K562 (cell line): Measurements from ENCODE around the gene CCDC70. TPM values are rescaled to one million over a fixed set of nuclear protein-coding genes. Genes with fewer than 3 reads are reported as not detected.

Experiments used
- ATAC-seq: fragments of 200-7000 bp; cut with Tn5 transposase; 3 replicates; pipeline ENCODE4 v1.9.1; 2020; ENCODE audit warnings: moderate library complexity
- BruUV-seq: library from RNA; stranded (reverse); fragments of 400-500 nt; replicated peaks from 2 replicates; lab custom pipeline; 2021; lab: Mats Ljungman, UMichigan
- CTCF ChIA-PET: fragments of 300-600 bp; formaldehyde crosslinking; extraction: SDS; loops from one replicate; lab custom pipeline; 2021; ENCODE audit warnings: low intra/inter-chr PET ratio; lab: Yijun Ruan, JAX
- POLR2A ChIA-PET: fragments of 300-600, 350-650 bp; sonication (Branson Sonifier 250); formaldehyde crosslinking; extraction: SDS; loops from one replicate; lab custom pipeline; 2021; ENCODE audit warnings: antibody characterized with exemption, inconsistent platforms; lab: Yijun Ruan, JAX
- DNase-seq, 4 experiments: peaks; one replicate each; pipeline versions ENCODE4 v3.0.0 to v3.0.0-alpha.2; 2011 to 2018; ENCODE audit warnings: low spot score in 3 of 4, mixed read lengths in 3 of 4; ENCODE audit errors: extremely low read depth in 1 of 4
- FAIRE-seq: peaks from 2 replicates; lab custom pipeline; 2011; peaks lifted over from hg19 to GRCh38; lab: Jason Lieb, UNC
- H2AFZ ChIP-seq: 2 replicates; pipeline ENCODE4 v1.6.0; 2011; ENCODE audit warnings: low read depth, low read length, control low read depth, inconsistent platforms
- H3K27ac ChIP-seq: fragments of 200-600 bp; 3 replicates; pipeline ENCODE4 v1.8.0; 2011; ENCODE audit warnings: low read depth, mild to moderate bottlenecking, control low read depth, inconsistent platforms, low read length, moderate library complexity, mixed read lengths; ENCODE audit errors: extremely low read depth
- H3K27me3 ChIP-seq, 2 experiments: fragments of 300-600 bp in 1 of 2; 2 replicates in 1 of 2; 3 replicates in 1 of 2; pipeline versions ENCODE4 v1.6.0 to v1.8.0; 2011; ENCODE audit warnings: inconsistent platforms in 2 of 2, low read length in 2 of 2, mild to moderate bottlenecking in 1 of 2, mixed read lengths in 1 of 2, moderate library complexity in 1 of 2; ENCODE audit not compliant: control insufficient read depth in 2 of 2, insufficient read depth in 2 of 2
- H3K36me3 ChIP-seq: fragments of 300-600 bp; 3 replicates; pipeline ENCODE4 v1.8.0; 2011; ENCODE audit warnings: mild to moderate bottlenecking, low read length, inconsistent platforms; ENCODE audit not compliant: control insufficient read depth, insufficient read depth
- H3K4me1 ChIP-seq, 2 experiments: fragments of 200-600 bp in 1 of 2; replicated peaks in 1 of 2; 2 replicates in 1 of 2; 3 replicates in 1 of 2; pipeline versions ENCODE4 v1.5.1 to v1.8.0; 2011; ENCODE audit warnings: inconsistent platforms in 2 of 2, low read length in 2 of 2, mild to moderate bottlenecking in 1 of 2, mixed read lengths in 1 of 2, moderate library complexity in 1 of 2; ENCODE audit not compliant: control insufficient read depth in 2 of 2, insufficient read depth in 2 of 2
- H3K4me2 ChIP-seq: 2 replicates; pipeline ENCODE4 v1.6.1; 2011; ENCODE audit warnings: low read length, control low read depth, inconsistent platforms, mixed read lengths; ENCODE audit not compliant: insufficient read depth
- H3K4me3 ChIP-seq: fragments of 200-600 bp; sonication (generic), shearing (Covaris generic); 2 replicates; pipeline ENCODE4 v1.5.1; 2016; ENCODE audit warnings: control low read depth, inconsistent platforms
- H3K79me2 ChIP-seq: fragments of 200-600 bp; 3 replicates; pipeline ENCODE4 v1.8.0; 2011; ENCODE audit warnings: low read length, inconsistent platforms; ENCODE audit not compliant: control insufficient read depth, insufficient read depth
- H3K9ac ChIP-seq, 2 experiments: 2 replicates each; pipeline versions ENCODE4 v1.6.0 to v1.6.1; 2011; ENCODE audit warnings: low read depth in 2 of 2, low read length in 2 of 2, control low read depth in 1 of 2, inconsistent platforms in 1 of 2, mild to moderate bottlenecking in 1 of 2, mixed read lengths in 1 of 2; ENCODE audit not compliant: insufficient read depth in 1 of 2
- H3K9me1 ChIP-seq: one replicate; pipeline ENCODE4 v1.6.0; 2011; ENCODE audit warnings: inconsistent platforms, mild to moderate bottlenecking, low read length, moderate library complexity; ENCODE audit not compliant: control insufficient read depth, insufficient read depth
- H3K9me3 ChIP-seq: replicated peaks from 2 replicates; pipeline ENCODE4 v1.5.1; 2011; ENCODE audit warnings: low read depth, low read length, inconsistent platforms; ENCODE audit not compliant: control insufficient read depth, insufficient read depth
- H4K20me1 ChIP-seq: replicated peaks from 2 replicates; pipeline ENCODE4 v1.6.1; 2011; ENCODE audit warnings: low read length, inconsistent platforms, mixed read lengths; ENCODE audit not compliant: control insufficient read depth, insufficient read depth
- BHLHE40 ChIP-seq: IDR thresholded peaks from 2 replicates; pipeline ENCODE4 v1.6.1; 2011; ENCODE audit warnings: low read length, improper control_type of control experiment
- BRD9 ChIP-seq: fragments of 450-650 bp; IDR thresholded peaks from 2 replicates; pipeline ENCODE4 v1.6.1; 2018; ENCODE audit warnings: low read depth; ENCODE audit not compliant: partially characterized antibody
- CEBPB ChIP-seq: fragments of 450-650 bp; IDR thresholded peaks from 2 replicates; pipeline ENCODE4 v1.6.1; 2016; ENCODE audit warnings: missing genetic modification characterization, missing compliant biosample characterization
- EP300 ChIP-seq: IDR thresholded peaks from 2 replicates; pipeline ENCODE4 v1.6.1; 2012; ENCODE audit warnings: low read length, improper control_type of control experiment
- ERF ChIP-seq: fragments of 450-650 bp; formaldehyde crosslinking; IDR thresholded peaks from 2 replicates; pipeline ENCODE4 v1.4.0; 2020; ENCODE audit warnings: mild to moderate bottlenecking, mixed read lengths
- MXD1 ChIP-seq: fragments of 250-450 bp; sonication (Bioruptor Pico); IDR thresholded peaks from 2 replicates; pipeline ENCODE4 v1.8.0; 2021; ENCODE audit warnings: borderline replicate concordance, mild to moderate bottlenecking, moderate library complexity; ENCODE audit not compliant: poor library complexity, severe bottlenecking
- NR2C1 ChIP-seq, 2 experiments: fragments of 450-650 bp; IDR thresholded peaks; 2 replicates each; pipeline ENCODE4 v1.6.1; 2017; ENCODE audit warnings: mild to moderate bottlenecking in 2 of 2, antibody characterized with exemption in 1 of 2, inconsistent platforms in 1 of 2, missing compliant biosample characterization in 1 of 2, missing genetic modification characterization in 1 of 2
- SIN3B ChIP-seq: fragments of 450-650 bp; IDR thresholded peaks from 2 replicates; pipeline ENCODE4 v1.6.1; 2017; ENCODE audit warnings: low read depth, mild to moderate bottlenecking, moderate library complexity
- ZNF3 ChIP-seq: fragments of 250-450 bp; sonication (Bioruptor Pico); IDR thresholded peaks from 2 replicates; pipeline ENCODE4 v1.5.0; 2021; ENCODE audit warnings: mild to moderate bottlenecking, moderate library complexity
- ZNF589 ChIP-seq: fragments of 200-800 bp; sonication (Bioruptor generic); IDR thresholded peaks from 2 replicates; pipeline ENCODE4 v1.6.1; 2016; ENCODE audit warnings: low read depth, missing genetic modification characterization, missing compliant biosample characterization
- ZNF830 ChIP-seq: fragments of 250-450 bp; sonication (Bioruptor Pico); IDR thresholded peaks from 2 replicates; pipeline ENCODE4 v1.5.0; 2021; ENCODE audit warnings: mild to moderate bottlenecking
- WGBS: fragments of 100-300 bp; shearing (Covaris generic); methylation state at CpG from one replicate; pipeline ENCODE4 v1.1.6; 2016; ENCODE audit warnings: low coverage, mixed read lengths; ENCODE audit not compliant: insufficient coverage; ENCODE audit errors: missing lambda C conversion rate; 5-methylcytosine and 5-hydroxymethylcytosine counted together
- in situ Hi-C: fragments of 300-500 bp; cut with MboI; formaldehyde crosslinking; loops from 4 replicates; pipeline ENCODE4 v1.15.0; 2018; ENCODE audit warnings: inconsistent platforms, mixed read lengths
- intact Hi-C: fragments of 100-400 bp; cut with micrococcal nuclease; formaldehyde crosslinking; loops from 2 replicates; pipeline ENCODE4 v1.14.2; 2022
- polyA plus RNA-seq, 8 experiments: library from polyadenylated mRNA; depleted of rRNA in 4 of 8; stranded (reverse) in 5 of 8; unstranded in 3 of 8; fragments of >200 nt; fragmentation: Nextera tagmentation in 2 of 8; fragmentation: Illumina TruSeq in 1 of 8; extraction: Ambion mirVana in 2 of 8; extraction: Trizol in 1 of 8; gene quantifications; 2 replicates each; pipeline versions ENCODE4 v1.2.1 to v1.2.3, GENCODE V29; 2011 to 2014; ENCODE audit warnings: inconsistent platforms in 1 of 8, missing spikeins in 1 of 8
- total RNA-seq, 7 experiments: library from RNA; depleted of rRNA in 6 of 7; stranded (reverse); fragments of >200 nt in 6 of 7; fragmentation: Illumina TruSeq in 2 of 7; extraction: Trizol in 2 of 7; gene quantifications; 2 replicates each; pipeline versions ENCODE4 v1.2.1 to v1.2.3, GENCODE V29; 2011 to 2021; ENCODE audit warnings: low replicate concordance in 1 of 7
- TF ChIP-seq, protein P1 (sequence below): fragments of 250-450 bp; sonication (Bioruptor Pico); IDR thresholded peaks from 2 replicates; pipeline ENCODE4 v1.5.0; 2020; ENCODE audit warnings: mild to moderate bottlenecking, borderline replicate concordance
- TF ChIP-seq, protein P2 (sequence below), 2 experiments: fragments of 150-350 bp in 1 of 2; IDR thresholded peaks; 2 replicates each; pipeline ENCODE4 v1.6.1; 2012 to 2016; ENCODE audit warnings: low read depth in 2 of 2, low read length in 2 of 2, mild to moderate bottlenecking in 1 of 2, moderate library complexity in 1 of 2

The CCDC70 gene
- total and polyA plus RNA-seq, 9 of the 15 experiments (the other 6 are each of a cell fraction or from before 2014, with no cell fraction given) = not detected

GRCh38 chr13:51902776-51903175 lies 41.0 kb downstream of the CCDC70 start (continued):
- TF ChIP-seq, protein P1, sequence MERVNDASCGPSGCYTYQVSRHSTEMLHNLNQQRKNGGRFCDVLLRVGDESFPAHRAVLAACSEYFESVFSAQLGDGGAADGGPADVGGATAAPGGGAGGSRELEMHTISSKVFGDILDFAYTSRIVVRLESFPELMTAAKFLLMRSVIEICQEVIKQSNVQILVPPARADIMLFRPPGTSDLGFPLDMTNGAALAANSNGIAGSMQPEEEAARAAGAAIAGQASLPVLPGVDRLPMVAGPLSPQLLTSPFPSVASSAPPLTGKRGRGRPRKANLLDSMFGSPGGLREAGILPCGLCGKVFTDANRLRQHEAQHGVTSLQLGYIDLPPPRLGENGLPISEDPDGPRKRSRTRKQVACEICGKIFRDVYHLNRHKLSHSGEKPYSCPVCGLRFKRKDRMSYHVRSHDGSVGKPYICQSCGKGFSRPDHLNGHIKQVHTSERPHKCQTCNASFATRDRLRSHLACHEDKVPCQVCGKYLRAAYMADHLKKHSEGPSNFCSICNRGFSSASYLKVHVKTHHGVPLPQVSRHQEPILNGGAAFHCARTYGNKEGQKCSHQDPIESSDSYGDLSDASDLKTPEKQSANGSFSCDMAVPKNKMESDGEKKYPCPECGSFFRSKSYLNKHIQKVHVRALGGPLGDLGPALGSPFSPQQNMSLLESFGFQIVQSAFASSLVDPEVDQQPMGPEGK (CRISPR knock-in tag) = no peak
- TF ChIP-seq BRD9 = no peak
- TF ChIP-seq, all 486 proteins: peak for 0

DNA sequence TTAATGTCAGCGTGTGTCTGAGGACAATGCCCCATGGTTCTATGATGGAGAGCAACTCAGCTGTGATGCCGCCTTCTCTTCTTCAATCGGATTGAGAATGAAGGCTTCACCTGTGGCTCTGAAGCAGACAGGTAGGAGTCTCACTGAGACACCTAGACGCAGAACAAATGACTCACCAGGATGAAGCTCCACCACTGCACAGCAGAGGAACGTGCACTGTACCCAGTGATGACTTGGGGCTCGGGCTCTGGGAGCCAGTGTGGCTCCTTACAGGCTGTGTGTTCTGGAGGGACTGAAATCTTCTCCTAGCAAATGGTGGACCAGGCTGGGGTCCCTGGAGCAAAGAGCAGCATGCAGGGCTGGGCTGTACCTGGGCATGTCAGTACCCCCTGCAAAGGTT lies 44.0 kb downstream of the CCDC70 start:
- Histone ChIP-seq H3K4me2 (no peak overlapping the region), H3K4me1 (peaks cover 3 to 4% of the 10 kb centered on the region in 2 experiments; a peak in 2 of 5 replicates), H4K20me1 (no peaks in the 10 kb centered on the region), H3K36me3 (no peaks in the 10 kb centered on the region), H3K79me2 (no peaks in the 10 kb centered on the region), H3K27ac (no peak overlapping the region), H3K27me3 (no peaks in the 10 kb centered on the region), H3K9me1 (no peaks in the 10 kb centered on the region), H3K9me3 (no peaks in the 10 kb centered on the region), H3K9ac (no peak overlapping the region), H2AFZ (no peak overlapping the region), H3K4me3 (no peak overlapping the region)
- DNase-seq = no peak
- intact Hi-C loops (no loop called here), in situ Hi-C loops (no loop called here)
- POLR2A ChIA-PET = no interaction called here
- 75% methylated on average over 4 of the region's 6 CpGs for WGBS
- BruUV-seq = no TSS peak
- CTCF ChIA-PET = no interaction called here
- ATAC-seq = no peak
- no peak for FAIRE-seq
- TF ChIP-seq EP300 (no peak), MXD1 (CRISPR knock-in tag) (no peak), BHLHE40 (no peak), ZNF3 (CRISPR knock-in tag) (no peak), SIN3B (no peak), ZNF589 (CRISPR knock-in tag) (no peak), ERF (CRISPR knock-in tag) (no peak), CEBPB (tag) (no peak), NR2C1 (IDR thresholded peaks at IDR 0.05) (no peak), NR2C1 (tag; IDR thresholded peaks at IDR 0.05) (no peak), ZNF830 (CRISPR knock-in tag) (no peak)
- TF ChIP-seq, protein P1 (CRISPR knock-in tag) = no peak
- TF ChIP-seq, protein P2, sequence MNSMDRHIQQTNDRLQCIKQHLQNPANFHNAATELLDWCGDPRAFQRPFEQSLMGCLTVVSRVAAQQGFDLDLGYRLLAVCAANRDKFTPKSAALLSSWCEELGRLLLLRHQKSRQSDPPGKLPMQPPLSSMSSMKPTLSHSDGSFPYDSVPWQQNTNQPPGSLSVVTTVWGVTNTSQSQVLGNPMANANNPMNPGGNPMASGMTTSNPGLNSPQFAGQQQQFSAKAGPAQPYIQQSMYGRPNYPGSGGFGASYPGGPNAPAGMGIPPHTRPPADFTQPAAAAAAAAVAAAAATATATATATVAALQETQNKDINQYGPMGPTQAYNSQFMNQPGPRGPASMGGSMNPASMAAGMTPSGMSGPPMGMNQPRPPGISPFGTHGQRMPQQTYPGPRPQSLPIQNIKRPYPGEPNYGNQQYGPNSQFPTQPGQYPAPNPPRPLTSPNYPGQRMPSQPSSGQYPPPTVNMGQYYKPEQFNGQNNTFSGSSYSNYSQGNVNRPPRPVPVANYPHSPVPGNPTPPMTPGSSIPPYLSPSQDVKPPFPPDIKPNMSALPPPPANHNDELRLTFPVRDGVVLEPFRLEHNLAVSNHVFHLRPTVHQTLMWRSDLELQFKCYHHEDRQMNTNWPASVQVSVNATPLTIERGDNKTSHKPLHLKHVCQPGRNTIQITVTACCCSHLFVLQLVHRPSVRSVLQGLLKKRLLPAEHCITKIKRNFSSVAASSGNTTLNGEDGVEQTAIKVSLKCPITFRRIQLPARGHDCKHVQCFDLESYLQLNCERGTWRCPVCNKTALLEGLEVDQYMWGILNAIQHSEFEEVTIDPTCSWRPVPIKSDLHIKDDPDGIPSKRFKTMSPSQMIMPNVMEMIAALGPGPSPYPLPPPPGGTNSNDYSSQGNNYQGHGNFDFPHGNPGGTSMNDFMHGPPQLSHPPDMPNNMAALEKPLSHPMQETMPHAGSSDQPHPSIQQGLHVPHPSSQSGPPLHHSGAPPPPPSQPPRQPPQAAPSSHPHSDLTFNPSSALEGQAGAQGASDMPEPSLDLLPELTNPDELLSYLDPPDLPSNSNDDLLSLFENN (IDR thresholded peaks at IDR 0.05; ENCODE audit: low read depth in 2 of 2, low read length in 2 of 2) = no peak
